Measurements from ENCODE around the gene ADGRG6.

DNA sequence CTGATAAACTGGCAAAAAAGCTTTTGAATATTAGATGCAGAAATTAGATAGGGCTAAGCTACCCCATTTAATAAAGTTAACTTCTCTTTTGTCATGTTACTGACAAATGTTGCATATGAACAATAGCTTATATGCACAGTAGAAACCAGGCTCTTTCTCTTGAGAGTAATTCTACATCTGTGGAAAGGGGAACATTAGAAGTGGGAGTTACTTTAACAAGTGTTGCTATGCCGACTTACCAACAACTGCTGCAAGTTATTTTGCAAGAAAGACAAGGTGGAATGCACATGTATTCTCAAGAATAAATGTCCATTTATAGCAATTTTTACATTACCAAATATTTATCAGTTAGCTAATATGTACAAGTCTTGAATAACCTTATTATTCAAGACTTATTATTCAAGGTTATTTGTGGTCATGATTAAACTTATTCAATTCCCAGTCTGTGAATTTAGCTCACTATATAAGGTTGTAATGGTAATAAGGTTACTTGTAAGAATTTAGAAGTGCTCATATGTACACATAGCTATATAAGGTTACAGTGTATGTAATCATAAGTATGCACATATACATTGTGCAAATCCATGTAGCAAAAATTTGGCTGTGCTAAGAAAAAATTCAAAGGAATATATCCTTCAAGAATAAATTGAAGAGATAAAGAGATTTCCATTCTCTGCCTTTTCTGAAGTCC is 38.3 kb downstream of the ADGRG6 start:
- TF ChIP-seq CTCF (IDR thresholded peaks at IDR 0.05) (no peak), POLR2A (IDR thresholded peaks at IDR 0.05) (no peak)
